Peyer's patch (tissue), 4 donors: Measurements from ENCODE around the gene ABCD4. TPM values are rescaled to one million over a fixed set of nuclear protein-coding genes. Genes with fewer than 3 reads are reported as not detected.
"Not testable (repeated sequence)": the region's sequence is repeated elsewhere in the genome, so short reads cannot be mapped to it uniquely, and the experiment has no call there.

Experiments
- DNase-seq, 3 donors: peaks; one replicate each; pipeline ENCODE4 v3.0.0-alpha.2; 2017 to 2019
- H3K27ac ChIP-seq, 4 donors: fragments of 200-600 bp; sonication (generic); one replicate each; pipeline ENCODE4 v1.5.1; 2016 to 2019
- H3K27me3 ChIP-seq, 2 donors: fragments of 200-600 bp; sonication (generic); one replicate each; pipeline ENCODE4 v1.5.1; 2019
- H3K36me3 ChIP-seq, 3 donors: fragments of 200-600 bp; sonication (generic); one replicate each; pipeline ENCODE4 v1.5.1; 2016 to 2019
- H3K4me1 ChIP-seq, 4 donors: fragments of 200-600 bp; sonication (generic); one replicate each; pipeline ENCODE4 v1.5.1; 2016 to 2019
- H3K4me3 ChIP-seq, 4 donors: fragments of 200-600 bp; sonication (generic); 1 replicate in 3 of 4; 2 replicates in 1 of 4; pipeline ENCODE4 v1.5.1; 2016 to 2019; ENCODE audit warnings: mild to moderate bottlenecking in 1 of 4
- H3K9me3 ChIP-seq, 4 donors: fragments of 200-600 bp; sonication (generic); one replicate each; pipeline ENCODE4 v1.5.1; 2016 to 2019; ENCODE audit warnings: mild to moderate bottlenecking in 1 of 4
- CTCF ChIP-seq, 6 experiments: fragments of 450-650 bp in 4 of 6; fragments of 200-600 bp in 2 of 6; sonication (generic) in 1 of 6; IDR thresholded peaks; one replicate each; pipeline ENCODE4 v1.5.1; 2017 to 2019; ENCODE audit warnings: antibody characterized with exemption in 6 of 6, mild to moderate bottlenecking in 3 of 6, moderate library complexity in 1 of 6
- POLR2A ChIP-seq, 2 donors: fragments of 450-650 bp; IDR thresholded peaks; one replicate each; pipeline ENCODE4 v1.5.1; 2017; ENCODE audit warnings: antibody characterized with exemption in 2 of 2, mild to moderate bottlenecking in 2 of 2, moderate library complexity in 2 of 2
- total RNA-seq, 4 donors: library from RNA; depleted of rRNA; stranded (reverse); fragments of >200 nt; gene quantifications; one replicate each; pipeline ENCODE4 v1.1.0, GENCODE V29; 2016

ABCD4 gene
- total RNA-seq, 4 donors from 2014 or later, result 89.1 to 139 (median 107) TPM

- H3K27ac ChIP-seq, result no peak overlapping the region
- H3K4me3 ChIP-seq, result no peak overlapping the region
- no peaks in the 10 kb centered on the region for H3K4me1 ChIP-seq
- DNase-seq, result no peak
- no peaks in the 10 kb centered on the region for H3K27me3 ChIP-seq
- no peak for TF ChIP-seq CTCF (IDR thresholded peaks at IDR 0.05)
- TF ChIP-seq POLR2A (IDR thresholded peaks at IDR 0.05), result no peak
- peaks cover 0 to 5% (median 0%) of the 10 kb centered on the region in 4 donors for H3K9me3 ChIP-seq
- no peaks in the 10 kb centered on the region for H3K36me3 ChIP-seq
Measured at GRCh38 chr14:74275241-74275841, 27.4 kb downstream of the ABCD4 start.

GRCh38 chr14:74271365-74271764 is 31.4 kb downstream of the ABCD4 start:
- no peak for DNase-seq

GRCh38 chr14:74270382-74271177 is 32.2 kb downstream of the ABCD4 start:
- H3K4me3 ChIP-seq, H3K9me3 ChIP-seq, H3K27me3 ChIP-seq, H3K27ac ChIP-seq, H3K36me3 ChIP-seq, H3K4me1 ChIP-seq: not testable (repeated sequence)
- DNase-seq, result peak in 1 of 3 donors; percentile 52

More at GRCh38 chr14:74271365-74271764, 31.4 kb downstream of the ABCD4 start:
- Histone ChIP-seq H3K36me3 (no peaks in the 10 kb centered on the region), H3K4me3 (no peak overlapping the region), H3K27me3 (no peaks in the 10 kb centered on the region), H3K27ac (no peak overlapping the region), H3K9me3 (no peaks in the 10 kb centered on the region), H3K4me1 (no peaks in the 10 kb centered on the region)
- no peak for TF ChIP-seq POLR2A (IDR thresholded peaks at IDR 0.05)
- no peak for TF ChIP-seq CTCF (IDR thresholded peaks at IDR 0.05)

- no peak overlapping the region for H3K27ac ChIP-seq
- no peaks in the 10 kb centered on the region for H3K27me3 ChIP-seq
- H3K9me3 ChIP-seq, result no peaks in the 10 kb centered on the region
- no peaks in the 10 kb centered on the region for H3K4me1 ChIP-seq
- H3K4me3 ChIP-seq, result no peak overlapping the region
- TF ChIP-seq CTCF (IDR thresholded peaks at IDR 0.05) (no peak), POLR2A (IDR thresholded peaks at IDR 0.05) (no peak)
- no peaks in the 10 kb centered on the region for H3K36me3 ChIP-seq
- no peak for DNase-seq
Measured at GRCh38 chr14:74267588-74267987, 35.1 kb downstream of the ABCD4 start.

- Histone ChIP-seq H3K36me3 (no peaks in the 10 kb centered on the region), H3K9me3 (no peaks in the 10 kb centered on the region), H3K4me3 (no peak overlapping the region), H3K4me1 (no peaks in the 10 kb centered on the region), H3K27ac (no peak overlapping the region), H3K27me3 (no peaks in the 10 kb centered on the region)
- DNase-seq, result no peak
- TF ChIP-seq POLR2A (IDR thresholded peaks at IDR 0.05), result no peak
- no peak for TF ChIP-seq CTCF (IDR thresholded peaks at IDR 0.05)
Measured at GRCh38 chr14:74265301-74265965, 37.3 kb downstream of the ABCD4 start.

- TF ChIP-seq POLR2A (IDR thresholded peaks at IDR 0.05) (no peak), CTCF (IDR thresholded peaks at IDR 0.05) (no peak)
- no peaks in the 10 kb centered on the region for H3K9me3 ChIP-seq
- H3K27ac ChIP-seq, result no peak overlapping the region
- no peak overlapping the region for H3K4me3 ChIP-seq
- H3K4me1 ChIP-seq, result no peaks in the 10 kb centered on the region
- H3K36me3 ChIP-seq, result no peaks in the 10 kb centered on the region
- DNase-seq, result no peak
- no peaks in the 10 kb centered on the region for H3K27me3 ChIP-seq
Measured at GRCh38 chr14:74263921-74264320, 38.8 kb downstream of the ABCD4 start.
